ENCODE results near the gene PRR5. TPM values are rescaled to one million over a fixed set of nuclear protein-coding genes. Genes with fewer than 3 reads are reported as not detected.
A peak's percentile ranks its signal among the peaks of the same experiment; 100 is the strongest.

Gene PRR5
- total and polyA plus RNA-seq, 2 donors (not counting 1 experiment from before 2014, with no cell fraction given) = 18.4 to 36.1 TPM

GRCh38 chr22:44711241-44711560 is 9.2 kb downstream of the PRR5 start:
- ChIA-PET CTCF (no interaction called here), POLR2A (interaction anchor here (0.6 kb wide), 1 partner anchor 22 kb away, joined by 3 read pairs; no protein-coding TSS in a partner anchor)
- Histone ChIP-seq H3K4me3 (ENCODE audit: control extremely low read depth in 1 of 5, extremely low read depth in 1 of 5, insufficient read depth in 1 of 5, low read depth in 2 of 5, low read length in 4 of 5) (no peak overlapping the region), H3K36me3 (replicated peaks in 1 of 2; ENCODE audit: control extremely low read depth in 1 of 2, control insufficient read depth in 1 of 2, extremely low read depth in 1 of 2, insufficient read depth in 2 of 2, low read length in 1 of 2) (no peaks in the 10 kb centered on the region), H3K9ac (ENCODE audit: low read length) (no peak overlapping the region), H3K27ac (ENCODE audit: low read length in 2 of 2) (peak overlapping the region; percentile 48 to 79), H3K4me2 (replicated peaks; ENCODE audit: low read depth, low read length, poor library complexity, severe bottlenecking) (peak overlapping the region; percentile 79), H3K79me2 (ENCODE audit: control insufficient read depth, insufficient read depth, low read length) (peaks cover 27% of the 10 kb centered on the region), H3K4me1 (ENCODE audit: control insufficient read depth in 2 of 2, insufficient read depth in 2 of 2, low read length in 2 of 2) (peaks cover 18 to 30% of the 10 kb centered on the region in 2 donors), H3K9me3 (ENCODE audit: control extremely low read depth in 1 of 3, control insufficient read depth in 2 of 3, insufficient read depth in 1 of 3, low read length in 2 of 3) (no peaks in the 10 kb centered on the region), H4K20me1 (ENCODE audit: control insufficient read depth, insufficient read depth, low read length, poor library complexity, severe bottlenecking) (no peaks in the 10 kb centered on the region), H2AFZ (ENCODE audit: insufficient read depth, low read depth, low read length, poor library complexity, severe bottlenecking) (peak overlapping the region; percentile 71), H3K27me3 (replicated peaks in 1 of 4; ENCODE audit: control extremely low read depth in 1 of 4, control insufficient read depth in 3 of 4, insufficient read depth in 4 of 4, low read length in 3 of 4) (no peaks in the 10 kb centered on the region)
- ATAC-seq (ENCODE audit: low read depth) (no peak), DNase-seq (no peak)
- Mint-ChIP-seq H3K4me1 (peaks cover 23% of the 10 kb centered on the region), H3K27me3 (no peaks in the 10 kb centered on the region), H3K9me3 (ENCODE audit: insufficient read depth) (no peaks in the 10 kb centered on the region), H3K4me3 (peak overlapping the region; percentile 76), H3K27ac (peak overlapping the region; percentile 90)
- WGBS (ENCODE audit: insufficient coverage) = 50% methylated on average over 4 of the region's 4 CpGs
- TF ChIP-seq, protein P1, sequence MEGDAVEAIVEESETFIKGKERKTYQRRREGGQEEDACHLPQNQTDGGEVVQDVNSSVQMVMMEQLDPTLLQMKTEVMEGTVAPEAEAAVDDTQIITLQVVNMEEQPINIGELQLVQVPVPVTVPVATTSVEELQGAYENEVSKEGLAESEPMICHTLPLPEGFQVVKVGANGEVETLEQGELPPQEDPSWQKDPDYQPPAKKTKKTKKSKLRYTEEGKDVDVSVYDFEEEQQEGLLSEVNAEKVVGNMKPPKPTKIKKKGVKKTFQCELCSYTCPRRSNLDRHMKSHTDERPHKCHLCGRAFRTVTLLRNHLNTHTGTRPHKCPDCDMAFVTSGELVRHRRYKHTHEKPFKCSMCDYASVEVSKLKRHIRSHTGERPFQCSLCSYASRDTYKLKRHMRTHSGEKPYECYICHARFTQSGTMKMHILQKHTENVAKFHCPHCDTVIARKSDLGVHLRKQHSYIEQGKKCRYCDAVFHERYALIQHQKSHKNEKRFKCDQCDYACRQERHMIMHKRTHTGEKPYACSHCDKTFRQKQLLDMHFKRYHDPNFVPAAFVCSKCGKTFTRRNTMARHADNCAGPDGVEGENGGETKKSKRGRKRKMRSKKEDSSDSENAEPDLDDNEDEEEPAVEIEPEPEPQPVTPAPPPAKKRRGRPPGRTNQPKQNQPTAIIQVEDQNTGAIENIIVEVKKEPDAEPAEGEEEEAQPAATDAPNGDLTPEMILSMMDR (IDR thresholded peaks at IDR 0.05) = no peak
- TF ChIP-seq EZH2 (IDR thresholded peaks at IDR 0.05; ENCODE audit: borderline replicate concordance, insufficient read depth, low read depth, low read length, poor library complexity, severe bottlenecking) = no peak
- intact Hi-C loops (cut with micrococcal nuclease) = no loop called here

GRCh38 chr22:44711690-44712555 is 9.9 kb downstream of the PRR5 start:
- H3K4me2 ChIP-seq (replicated peaks; ENCODE audit: low read depth, low read length, poor library complexity, severe bottlenecking) = no peak overlapping the region
- no peaks in the 10 kb centered on the region for H3K9me3 ChIP-seq (ENCODE audit: control extremely low read depth in 1 of 3, control insufficient read depth in 2 of 3, insufficient read depth in 1 of 3, low read length in 2 of 3)
- no peak overlapping the region for H2AFZ ChIP-seq (ENCODE audit: insufficient read depth, low read depth, low read length, poor library complexity, severe bottlenecking)
- Mint-ChIP-seq H3K4me3 (no peak overlapping the region), H3K27ac (peak overlapping the region; percentile 90), H3K9me3 (ENCODE audit: insufficient read depth) (no peaks in the 10 kb centered on the region), H3K4me1 (peaks cover 23% of the 10 kb centered on the region), H3K27me3 (no peaks in the 10 kb centered on the region)
- ATAC-seq (ENCODE audit: low read depth) (no peak), DNase-seq (no peak)
- no peak overlapping the region for H3K4me3 ChIP-seq (ENCODE audit: control extremely low read depth in 1 of 5, extremely low read depth in 1 of 5, insufficient read depth in 1 of 5, low read depth in 2 of 5, low read length in 4 of 5)
- peaks cover 21% of the 10 kb centered on the region for H3K79me2 ChIP-seq (ENCODE audit: control insufficient read depth, insufficient read depth, low read length)
- ChIA-PET CTCF (interaction anchor here (1.3 kb wide), 1 partner anchor 13 kb away, joined by 3 read pairs; no protein-coding TSS in a partner anchor), POLR2A (interaction anchor here (0.6 kb wide), 1 partner anchor 21 kb away, joined by 3 read pairs; no protein-coding TSS in a partner anchor)
- WGBS (ENCODE audit: insufficient coverage) = 75% methylated on average over 22 of the region's 23 CpGs
- TF ChIP-seq, protein P1 (IDR thresholded peaks at IDR 0.05) = no peak
- TF ChIP-seq EZH2 (IDR thresholded peaks at IDR 0.05; ENCODE audit: borderline replicate concordance, insufficient read depth, low read depth, low read length, poor library complexity, severe bottlenecking) = no peak
- peak overlapping the region; percentile 48 to 79 for H3K27ac ChIP-seq (ENCODE audit: low read length in 2 of 2)
- H3K36me3 ChIP-seq (replicated peaks in 1 of 2; ENCODE audit: control extremely low read depth in 1 of 2, control insufficient read depth in 1 of 2, extremely low read depth in 1 of 2, insufficient read depth in 2 of 2, low read length in 1 of 2) = no peaks in the 10 kb centered on the region
- peaks cover 18 to 30% of the 10 kb centered on the region in 2 donors for H3K4me1 ChIP-seq (ENCODE audit: control insufficient read depth in 2 of 2, insufficient read depth in 2 of 2, low read length in 2 of 2)
- intact Hi-C loops (cut with micrococcal nuclease) = no loop called here
- no peaks in the 10 kb centered on the region for H3K27me3 ChIP-seq (replicated peaks in 1 of 4; ENCODE audit: control extremely low read depth in 1 of 4, control insufficient read depth in 3 of 4, insufficient read depth in 4 of 4, low read length in 3 of 4)
- no peaks in the 10 kb centered on the region for H4K20me1 ChIP-seq (ENCODE audit: control insufficient read depth, insufficient read depth, low read length, poor library complexity, severe bottlenecking)
- no peak overlapping the region for H3K9ac ChIP-seq (ENCODE audit: low read length)

Data from B cell (primary cell).